ENCODE results near the gene GNAT2.

GNAT2 gene

GRCh38 chr1:109613361-109614147 lies 5.9 kb downstream of the GNAT2 start:
- no peak for DNase-seq (ENCODE audit: low read depth in 3 of 3, low spot score in 1 of 3)

DNA sequence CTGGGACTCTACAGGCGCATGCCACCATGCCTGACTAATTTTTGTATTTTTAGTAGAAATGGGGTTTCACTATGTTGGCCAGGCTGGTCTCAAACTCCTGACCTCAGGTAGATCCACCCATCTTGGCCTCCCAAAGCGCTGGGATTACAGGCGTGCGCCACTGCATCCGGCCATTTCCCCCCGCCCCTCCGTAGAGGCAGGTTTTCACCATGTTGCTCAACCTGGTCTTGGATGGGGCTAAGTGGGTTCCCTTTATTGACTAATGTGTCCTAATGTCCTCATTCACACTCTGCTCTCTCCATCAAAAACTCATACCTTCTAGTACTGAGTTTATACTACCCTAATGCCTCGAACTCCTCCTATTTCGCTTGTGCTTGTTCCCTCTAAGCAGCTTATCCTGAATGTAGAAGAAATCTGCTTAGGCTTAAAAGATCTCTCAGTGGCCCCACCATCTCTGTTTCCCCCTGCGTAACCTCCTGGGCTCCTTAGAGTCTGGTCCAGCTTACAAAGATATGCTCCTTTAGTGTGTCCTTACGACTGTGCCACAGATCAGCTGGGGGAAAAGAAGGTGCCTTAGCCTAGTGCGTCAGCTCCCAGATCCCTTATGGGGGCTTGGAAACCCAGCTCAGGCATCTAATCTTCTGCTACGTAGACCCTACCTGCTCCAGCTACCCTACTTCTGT lies 8.0 kb downstream of the GNAT2 start:
- no peak for DNase-seq (ENCODE audit: low read depth in 3 of 3, low spot score in 1 of 3)

DNA sequence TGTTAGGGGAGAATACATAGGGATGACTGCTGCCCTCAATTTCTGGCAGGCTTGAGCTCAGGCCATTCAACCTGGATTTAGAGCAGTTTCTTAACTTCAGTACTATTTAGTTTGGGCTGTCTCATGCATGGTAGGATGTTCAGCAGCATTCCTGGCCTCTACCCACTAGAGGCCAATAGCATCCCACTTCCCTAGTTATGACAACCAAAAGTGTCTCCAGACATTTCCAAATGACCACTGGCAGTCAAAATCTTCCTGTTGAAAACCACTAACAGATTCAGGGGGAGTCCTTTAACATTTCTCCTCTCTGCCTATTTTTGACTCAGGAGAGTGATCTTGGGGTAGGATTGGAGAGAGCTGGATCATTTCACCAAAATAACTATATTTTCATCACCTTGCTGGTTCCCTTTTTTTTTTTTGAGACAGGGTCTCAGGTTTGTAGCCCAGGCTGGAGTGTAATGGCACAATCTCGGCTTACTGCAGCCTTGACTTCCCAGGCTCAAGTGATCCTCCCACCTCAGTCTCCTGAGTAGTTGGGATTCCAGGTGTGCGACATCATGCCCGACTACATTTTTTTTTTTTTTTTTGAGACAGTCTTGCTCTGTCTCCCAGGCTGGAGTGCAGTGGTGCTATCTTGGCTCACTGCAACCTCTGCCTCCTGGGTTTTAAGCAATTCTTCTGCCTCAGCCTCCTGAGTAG lies 8.7 kb downstream of the GNAT2 start:
- DNase-seq (ENCODE audit: low read depth in 3 of 3, low spot score in 1 of 3): no peak

GRCh38 chr1:109609881-109610280 lies 9.5 kb downstream of the GNAT2 start:
- DNase-seq (ENCODE audit: low read depth in 3 of 3, low spot score in 1 of 3): no peak

GRCh38 chr1:109605381-109605780 lies 14.0 kb downstream of the GNAT2 start:
- no peak for DNase-seq (ENCODE audit: low read depth in 3 of 3, low spot score in 1 of 3)

DNA sequence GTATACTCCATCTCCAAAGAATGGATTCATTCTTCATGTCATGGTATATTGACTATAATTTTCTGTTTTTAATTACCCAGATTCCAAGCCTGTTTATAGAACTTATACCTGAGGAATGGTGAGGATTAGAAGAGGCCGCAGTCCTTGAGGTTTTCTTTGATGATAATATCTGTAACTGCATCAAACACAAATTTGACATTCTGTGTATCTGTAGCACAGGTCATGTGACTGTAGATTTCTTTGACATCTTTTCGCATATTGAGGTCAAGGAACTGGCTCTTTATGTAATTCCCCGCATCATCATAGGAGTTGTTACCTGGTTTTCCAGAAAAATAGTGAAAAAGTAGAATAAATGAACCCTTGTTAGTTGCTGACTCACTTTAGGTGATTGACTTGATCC lies 16.2 kb downstream of the GNAT2 start:
- DNase-seq (ENCODE audit: low read depth in 3 of 3, low spot score in 1 of 3): no peak

DNA sequence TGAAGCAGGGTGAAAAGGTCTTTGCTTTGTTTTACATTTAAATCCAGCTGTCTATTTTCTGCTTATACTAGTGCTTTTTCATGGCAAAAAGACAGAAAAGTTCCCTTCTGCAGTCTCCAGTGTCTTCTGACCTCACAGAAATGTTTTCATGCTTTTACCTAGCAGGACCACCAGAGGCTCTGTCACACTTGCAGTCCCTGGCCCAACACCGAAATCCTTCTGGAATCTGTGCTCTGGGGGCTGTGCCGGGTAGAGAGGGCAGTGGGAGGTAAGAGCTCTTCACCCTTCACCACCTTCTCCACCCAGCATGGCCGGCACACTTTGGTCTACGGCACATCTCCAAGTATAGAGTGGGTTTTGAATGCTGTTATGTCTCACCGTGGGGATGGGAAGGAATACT lies 20.8 kb downstream of the GNAT2 start:
- no peak for DNase-seq (ENCODE audit: low read depth in 3 of 3, low spot score in 1 of 3)

GRCh38 chr1:109598156-109598555 lies 21.3 kb downstream of the GNAT2 start:
- DNase-seq (ENCODE audit: low read depth in 3 of 3, low spot score in 1 of 3): no peak

DNA sequence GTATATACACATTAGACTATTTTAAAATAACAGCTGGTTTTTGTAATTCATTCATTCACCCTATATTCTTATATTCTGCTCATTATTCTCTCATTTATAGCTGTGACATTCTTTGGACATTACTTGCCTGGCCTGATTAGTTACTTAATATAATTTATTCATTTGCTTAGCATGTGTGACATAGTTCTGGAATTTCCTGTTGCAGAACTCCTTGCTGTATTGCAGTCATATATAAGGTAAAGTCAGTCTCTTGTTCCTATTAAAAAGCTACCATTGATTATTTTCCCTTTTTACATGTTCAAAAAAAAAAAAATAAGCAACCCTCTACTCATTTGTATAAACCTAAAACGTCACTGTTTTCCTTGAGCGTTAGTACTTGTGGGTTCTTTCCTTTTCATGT lies 23.9 kb downstream of the GNAT2 start:
- DNase-seq (ENCODE audit: low read depth in 3 of 3, low spot score in 1 of 3): no peak

DNA sequence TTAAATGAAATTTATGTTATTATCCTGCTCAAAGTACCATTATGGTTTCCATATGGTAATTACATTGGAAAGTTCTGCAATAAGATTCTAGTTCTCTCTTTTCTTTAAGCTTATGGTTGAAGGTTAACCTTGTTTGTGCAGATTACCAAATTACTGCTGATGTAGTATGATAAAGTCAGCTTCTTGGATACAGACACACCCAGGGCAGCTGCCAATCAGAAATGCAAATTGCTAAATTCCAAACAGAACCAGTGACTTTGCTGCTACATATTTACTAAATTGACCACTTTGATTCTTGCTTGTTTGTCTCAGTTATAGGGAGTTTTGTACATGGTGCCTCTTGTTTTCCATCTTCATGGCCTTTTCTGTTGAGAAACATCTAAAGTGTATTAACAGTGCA lies 26.5 kb downstream of the GNAT2 start:
- no peak for DNase-seq (ENCODE audit: low read depth in 3 of 3, low spot score in 1 of 3)

- no peak for DNase-seq (ENCODE audit: low read depth in 3 of 3, low spot score in 1 of 3)
Observed at GRCh38 chr1:109589679-109590078, 29.7 kb downstream of the GNAT2 start.

- DNase-seq (ENCODE audit: low read depth in 3 of 3, low spot score in 1 of 3): no peak
Observed at GRCh38 chr1:109589177-109589576, 30.2 kb downstream of the GNAT2 start.

GRCh38 chr1:109586055-109586454 lies 33.4 kb downstream of the GNAT2 start:
- no peak for DNase-seq (ENCODE audit: low read depth in 3 of 3, low spot score in 1 of 3)

GRCh38 chr1:109584766-109585165 lies 34.6 kb downstream of the GNAT2 start:
- no peak for DNase-seq (ENCODE audit: low read depth in 3 of 3, low spot score in 1 of 3)

DNA sequence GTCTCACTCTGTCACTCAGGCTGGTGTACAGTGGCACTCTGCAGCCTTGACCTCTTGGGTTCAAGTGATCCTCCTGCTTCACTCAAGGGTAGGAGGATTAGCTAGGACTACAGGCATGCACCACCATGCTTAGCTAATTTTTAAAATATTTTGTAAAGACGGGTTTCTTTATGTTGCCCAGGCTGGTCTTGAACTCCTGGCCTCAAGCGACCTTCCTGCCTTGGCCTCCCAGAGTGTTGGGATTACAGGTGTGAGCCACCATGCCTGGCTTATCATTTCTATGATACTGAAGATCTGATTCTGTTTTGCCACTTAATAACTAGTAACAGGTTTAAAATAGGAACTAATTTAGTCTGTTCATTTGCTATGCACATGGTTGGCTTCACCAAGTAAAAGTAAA lies 37.4 kb downstream of the GNAT2 start:
- no peak for DNase-seq (ENCODE audit: low read depth in 3 of 3, low spot score in 1 of 3)

- DNase-seq (ENCODE audit: low read depth in 3 of 3, low spot score in 1 of 3): no peak
Observed at GRCh38 chr1:109579491-109579890, 39.9 kb downstream of the GNAT2 start.

- no peak for DNase-seq (ENCODE audit: low read depth in 3 of 3, low spot score in 1 of 3)
Observed at GRCh38 chr1:109578947-109579443, 40.4 kb downstream of the GNAT2 start.

GRCh38 chr1:109573785-109574184 lies 45.6 kb downstream of the GNAT2 start:
- DNase-seq (ENCODE audit: low read depth in 3 of 3, low spot score in 1 of 3): no peak

DNA sequence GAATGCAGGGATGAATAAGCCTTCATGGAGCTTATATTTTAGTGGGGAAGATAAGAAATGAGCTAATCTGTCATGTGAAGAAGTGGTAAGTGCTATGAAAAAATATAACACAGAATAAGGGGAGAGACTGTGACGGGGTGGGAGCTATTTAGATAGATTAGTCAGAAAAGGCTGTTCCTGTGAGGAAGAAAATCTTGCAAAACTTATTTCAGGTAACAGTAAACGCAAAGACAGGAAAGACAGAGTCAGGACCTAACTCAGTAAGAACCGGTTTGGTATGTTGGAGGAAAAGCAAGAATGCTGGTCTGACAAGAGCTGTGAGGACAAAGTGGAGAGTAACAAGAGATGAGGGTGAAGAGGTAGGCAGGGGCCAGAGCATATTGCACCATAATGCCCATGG lies 49.0 kb downstream of the GNAT2 start:
- no peak for DNase-seq (ENCODE audit: low read depth in 3 of 3, low spot score in 1 of 3)

- no peak for DNase-seq (ENCODE audit: low read depth in 3 of 3, low spot score in 1 of 3)
Observed at GRCh38 chr1:109569323-109569722, 50.1 kb downstream of the GNAT2 start.

DNA sequence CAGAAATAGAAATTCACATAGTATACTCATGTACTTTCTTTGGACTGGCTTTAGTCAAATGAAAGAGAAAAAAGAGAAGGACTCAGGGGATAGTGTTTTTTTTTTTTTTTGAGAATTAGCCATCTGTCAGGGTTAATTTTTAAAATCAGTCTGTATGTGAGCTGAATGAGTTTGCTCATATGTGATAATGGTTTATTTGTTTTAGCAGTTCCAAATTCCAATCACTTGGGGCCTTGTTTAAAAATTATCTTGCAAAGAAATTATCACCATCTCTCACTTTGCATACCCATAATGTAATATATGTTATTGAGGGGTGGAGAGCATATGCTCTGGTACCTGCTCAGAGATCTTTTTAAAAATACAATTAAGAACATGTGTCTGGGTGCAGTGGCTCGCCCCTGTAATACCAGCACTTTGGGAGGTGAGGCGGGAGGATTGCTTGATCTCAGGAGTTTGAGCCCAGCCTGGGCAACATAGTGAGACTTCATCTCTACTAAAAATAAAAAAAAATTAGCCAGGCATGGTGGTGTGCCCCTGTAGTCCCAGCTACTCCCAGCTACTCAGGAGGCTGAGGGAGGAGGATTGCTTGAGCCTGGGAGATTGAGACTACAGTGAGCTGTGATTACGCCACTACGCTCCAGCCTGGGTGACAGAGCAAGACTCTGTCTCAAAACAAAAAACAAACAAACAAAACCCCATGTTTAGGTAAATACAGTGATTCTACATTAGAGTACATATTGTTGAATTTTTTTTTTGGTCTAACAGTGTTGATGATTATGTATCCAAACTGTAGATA lies 51.3 kb downstream of the GNAT2 start:
- no peak for DNase-seq (ENCODE audit: low read depth in 3 of 3, low spot score in 1 of 3)

All from stimulated activated CD4-positive, alpha-beta T cell treated with anti-CD3 and anti-CD28 coated beads, TNF-alpha, amount 100 ng/mL, for 1 hour (primary cell).